CD4-positive, alpha-beta T cell treated with Interleukin-6 at 100 ng/mL for 8 hours (primary cell): Measurements from ENCODE around the gene SLC22A12.
"Not testable (repeated sequence)": the region's sequence is repeated elsewhere in the genome, so short reads cannot be mapped to it uniquely, and the experiment has no call there.

Experiments
- DNase-seq: peaks from one replicate; pipeline ENCODE4 v3.0.0-alpha.2; 2020; ENCODE audit warnings: mixed read lengths, low spot score

Gene SLC22A12

DNA sequence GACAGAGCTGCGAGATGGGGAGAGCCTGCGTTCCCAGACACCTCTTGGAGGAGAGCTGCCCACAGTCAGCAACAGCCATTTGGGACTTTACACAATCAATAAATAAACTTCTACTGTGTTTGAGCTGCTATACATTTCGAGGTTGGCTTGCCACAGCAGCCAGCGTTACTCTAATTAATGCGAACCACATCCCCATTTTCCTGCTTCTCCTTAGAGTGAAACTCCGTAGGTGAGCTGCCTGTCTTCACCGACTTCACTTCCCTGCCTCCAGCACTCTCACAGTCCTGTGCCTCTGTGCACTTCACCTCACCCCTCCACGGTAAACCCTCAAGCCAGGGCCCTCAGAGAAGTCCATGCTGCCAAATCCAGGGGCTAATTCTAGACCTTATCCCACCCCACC is 5.9 kb upstream of the SLC22A12 start:
- DNase-seq: no peak

DNA sequence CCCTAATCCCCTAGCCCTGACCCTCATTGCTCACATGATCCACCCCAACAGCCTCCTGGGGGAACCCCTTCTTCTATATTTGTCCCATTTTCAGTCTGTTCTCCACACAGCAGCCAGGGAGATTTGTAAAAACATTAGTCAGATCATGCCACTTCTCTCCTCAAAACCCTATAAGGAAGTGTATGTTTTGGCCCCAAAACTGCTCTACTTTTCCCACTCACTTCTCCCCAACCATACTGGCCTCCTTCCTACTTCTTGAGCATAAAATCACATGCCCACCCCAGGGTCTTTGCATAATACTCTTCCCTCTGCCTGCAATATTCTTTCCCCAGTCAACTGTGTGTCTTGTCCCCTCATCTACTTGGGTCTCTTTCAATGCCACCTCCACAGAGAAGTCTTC is 4.7 kb upstream of the SLC22A12 start:
- DNase-seq: no peak

DNA sequence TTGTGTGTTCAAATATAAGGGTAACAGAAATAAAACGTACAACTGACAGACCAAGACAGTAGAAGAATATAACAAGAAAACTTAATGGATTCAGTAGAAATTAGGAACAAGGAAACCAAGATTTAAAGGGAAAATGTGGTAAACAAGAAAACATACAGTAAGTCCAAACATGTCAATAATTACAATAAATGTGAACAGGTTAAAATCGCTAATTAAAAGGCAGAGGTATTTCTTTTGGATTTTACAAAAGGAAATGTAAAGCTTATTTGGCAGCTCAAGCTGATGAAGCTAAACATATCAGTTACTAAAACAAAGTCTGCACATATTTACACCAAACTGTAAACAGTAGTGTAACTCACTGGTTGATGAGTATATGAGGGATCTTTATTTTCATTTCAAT is 2.3 kb upstream of the SLC22A12 start:
- DNase-seq: no peak

DNA sequence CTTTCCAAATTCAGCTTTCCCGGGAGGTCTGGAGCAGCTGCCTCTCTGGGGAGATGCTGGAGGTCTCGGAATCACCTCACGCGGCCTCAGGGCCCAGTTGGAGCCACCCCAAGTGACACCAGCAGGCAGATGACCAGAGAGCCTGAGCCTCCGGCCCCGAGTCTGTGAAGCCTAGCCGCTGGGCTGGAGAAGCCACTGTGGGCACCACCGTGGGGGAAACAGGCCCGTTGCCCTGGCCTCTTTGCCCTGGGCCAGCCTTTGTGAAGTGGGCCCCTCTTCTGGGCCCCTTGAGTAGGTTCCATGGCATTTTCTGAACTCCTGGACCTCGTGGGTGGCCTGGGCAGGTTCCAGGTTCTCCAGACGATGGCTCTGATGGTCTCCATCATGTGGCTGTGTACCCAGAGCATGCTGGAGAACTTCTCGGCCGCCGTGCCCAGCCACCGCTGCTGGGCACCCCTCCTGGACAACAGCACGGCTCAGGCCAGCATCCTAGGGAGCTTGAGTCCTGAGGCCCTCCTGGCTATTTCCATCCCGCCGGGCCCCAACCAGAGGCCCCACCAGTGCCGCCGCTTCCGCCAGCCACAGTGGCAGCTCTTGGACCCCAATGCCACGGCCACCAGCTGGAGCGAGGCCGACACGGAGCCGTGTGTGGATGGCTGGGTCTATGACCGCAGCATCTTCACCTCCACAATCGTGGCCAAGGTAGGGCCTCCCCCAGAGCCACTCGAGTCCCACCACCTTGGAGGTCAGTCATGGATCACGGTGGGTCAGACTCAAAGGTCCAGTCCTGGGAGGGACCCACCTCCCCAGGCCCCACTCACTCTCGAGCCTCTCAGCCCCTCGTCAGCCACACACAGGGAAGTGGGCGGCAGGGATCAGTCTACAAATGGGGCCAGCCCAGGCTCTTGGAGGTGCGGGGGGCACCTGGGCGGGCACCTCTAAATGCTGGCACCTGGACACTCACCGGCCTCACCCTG is 525 bp downstream of the SLC22A12 start:
- DNase-seq: no peak

DNA sequence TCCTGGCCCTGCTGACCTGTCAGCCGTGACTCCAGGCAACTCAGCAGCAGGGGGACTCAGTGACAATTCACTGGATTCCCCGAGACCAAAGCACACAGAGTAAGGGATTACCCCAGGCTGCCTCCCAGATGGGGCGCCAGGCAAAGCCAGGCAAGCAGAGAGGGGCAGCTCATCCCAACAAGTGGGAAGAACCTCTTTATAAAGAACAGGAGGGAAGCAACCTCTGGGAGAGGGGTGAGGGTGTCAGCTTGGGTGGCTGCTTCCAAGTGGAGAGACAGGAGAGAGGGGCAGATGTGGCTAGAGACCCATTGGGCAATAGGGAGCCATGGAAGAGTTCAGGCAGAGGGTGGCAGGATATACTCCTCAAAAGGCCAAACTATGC is 1.2 kb downstream of the SLC22A12 start:
- no peak for DNase-seq

DNA sequence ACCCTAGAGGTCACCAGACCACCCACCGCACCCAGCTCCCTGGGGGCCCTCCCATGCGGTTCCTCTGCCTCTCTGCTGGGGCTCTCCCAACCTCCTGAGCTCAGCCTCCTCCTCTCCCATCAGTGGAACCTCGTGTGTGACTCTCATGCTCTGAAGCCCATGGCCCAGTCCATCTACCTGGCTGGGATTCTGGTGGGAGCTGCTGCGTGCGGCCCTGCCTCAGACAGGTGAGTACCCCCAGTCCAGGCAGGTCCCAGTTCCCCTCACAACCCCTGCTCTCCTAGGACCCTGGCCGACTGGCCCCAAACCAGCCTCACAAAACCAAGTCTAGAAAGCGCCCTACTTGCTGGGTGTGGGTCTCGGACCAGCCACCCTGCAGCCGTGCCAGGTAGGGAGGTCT is 1.6 kb downstream of the SLC22A12 start:
- no peak for DNase-seq

DNA sequence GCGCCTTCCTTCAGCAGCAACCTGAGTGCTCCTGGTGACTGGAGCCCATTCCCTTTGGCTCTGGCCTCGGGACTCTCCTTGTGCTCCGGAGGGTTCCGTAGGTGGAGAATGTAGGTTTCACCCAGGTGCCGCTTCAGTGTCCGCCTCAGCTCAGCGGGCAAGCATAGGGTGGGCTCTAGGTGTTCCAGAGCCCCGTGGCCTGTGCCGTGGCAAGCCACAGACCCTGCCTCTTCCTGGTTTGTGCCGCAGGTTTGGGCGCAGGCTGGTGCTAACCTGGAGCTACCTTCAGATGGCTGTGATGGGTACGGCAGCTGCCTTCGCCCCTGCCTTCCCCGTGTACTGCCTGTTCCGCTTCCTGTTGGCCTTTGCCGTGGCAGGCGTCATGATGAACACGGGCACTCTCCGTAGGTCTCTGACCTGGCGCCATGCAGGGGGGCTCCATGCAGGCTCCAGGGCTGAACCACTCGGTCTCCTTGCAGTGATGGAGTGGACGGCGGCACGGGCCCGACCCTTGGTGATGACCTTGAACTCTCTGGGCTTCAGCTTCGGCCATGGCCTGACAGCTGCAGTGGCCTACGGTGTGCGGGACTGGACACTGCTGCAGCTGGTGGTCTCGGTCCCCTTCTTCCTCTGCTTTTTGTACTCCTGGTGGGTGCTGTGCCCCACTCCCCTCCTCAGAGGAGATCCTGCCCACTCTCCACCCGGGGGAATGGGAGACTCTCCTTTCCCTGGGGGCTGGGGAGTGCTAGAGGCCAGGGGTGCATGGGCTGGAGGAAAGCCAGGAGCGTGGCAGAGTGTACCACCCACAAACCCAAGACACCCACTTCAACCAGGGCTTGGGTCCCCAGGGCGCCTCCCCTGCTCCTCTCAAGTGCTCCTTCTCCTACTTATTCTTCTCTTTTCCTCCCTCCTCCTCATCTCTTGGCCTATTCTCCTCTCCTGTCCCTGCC is 2.4 kb downstream of the SLC22A12 start:
- no peak for DNase-seq

DNA sequence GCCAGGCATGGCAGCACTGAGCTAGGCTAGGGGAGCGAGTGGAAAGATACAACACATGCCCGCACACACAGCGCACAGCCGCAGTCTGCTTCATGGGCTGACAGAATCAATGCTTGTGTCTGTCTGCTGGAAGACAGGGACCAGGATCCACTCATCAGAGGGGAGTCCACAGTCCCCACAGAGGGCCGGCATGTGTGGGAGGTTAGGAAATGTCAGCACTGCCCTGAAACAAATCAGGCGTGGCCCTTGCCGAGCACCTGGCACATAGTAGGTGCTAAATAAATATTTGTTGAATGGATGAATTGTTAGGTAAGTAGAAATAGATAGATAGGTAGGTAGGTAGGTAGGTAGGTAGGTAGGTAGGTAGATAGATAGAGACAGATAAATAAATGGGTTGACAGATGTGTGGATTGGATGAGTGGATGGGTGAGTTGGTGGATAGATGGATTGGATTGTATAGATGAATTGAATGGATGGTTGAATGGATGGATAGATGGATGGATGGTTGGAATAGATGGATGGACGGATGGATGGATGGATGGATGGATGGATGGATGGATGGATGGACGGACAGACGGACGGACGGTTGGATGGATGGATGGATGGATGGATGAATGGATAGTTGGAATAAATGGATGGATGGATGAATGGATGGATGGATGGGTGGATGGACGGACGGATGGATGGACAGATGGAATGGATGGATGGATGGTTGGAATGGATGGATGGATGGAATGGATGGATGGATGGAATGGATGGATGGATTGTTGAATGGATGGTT is 3.3 kb downstream of the SLC22A12 start:
- DNase-seq: no peak

DNA sequence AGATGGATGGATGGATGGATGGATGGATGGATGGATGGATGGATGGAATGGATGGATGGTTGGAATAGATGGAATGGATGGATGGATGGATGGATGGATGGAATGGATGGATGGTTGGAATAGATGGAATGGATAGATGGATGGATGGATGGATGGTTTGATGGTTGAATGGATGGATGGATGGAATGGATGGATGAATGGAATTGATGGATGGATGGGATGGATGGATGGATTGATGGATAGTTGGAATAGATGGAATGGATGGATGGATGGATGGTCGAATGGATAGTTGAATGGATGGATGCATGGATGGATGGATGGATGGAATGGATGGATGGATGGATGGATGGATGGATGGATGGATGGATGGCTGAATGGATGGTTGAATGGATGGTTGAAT is 4.9 kb downstream of the SLC22A12 start:
- DNase-seq: not testable (repeated sequence)

DNA sequence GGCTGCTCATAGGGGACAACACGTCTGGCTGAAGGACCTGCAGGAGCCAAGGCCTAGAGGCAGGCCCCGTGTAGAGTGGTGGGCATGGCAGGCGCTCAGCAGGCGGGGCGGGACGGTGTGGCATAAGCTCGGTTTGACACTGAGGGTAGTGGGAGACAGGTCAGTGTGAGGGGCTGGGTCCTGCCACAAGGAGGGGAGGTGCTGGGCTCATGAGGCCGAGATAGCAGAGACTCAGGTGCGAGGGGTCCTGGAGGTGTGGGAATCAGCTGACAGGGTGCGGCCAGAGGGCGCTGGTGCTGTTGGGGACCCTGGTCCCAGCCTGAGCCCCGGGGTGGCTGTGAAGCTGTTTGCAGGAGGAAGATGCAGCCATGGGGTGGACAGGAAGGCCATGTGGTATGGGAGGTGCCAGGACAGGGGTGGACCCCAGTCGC is 6.7 kb downstream of the SLC22A12 start:
- DNase-seq: no peak

DNA sequence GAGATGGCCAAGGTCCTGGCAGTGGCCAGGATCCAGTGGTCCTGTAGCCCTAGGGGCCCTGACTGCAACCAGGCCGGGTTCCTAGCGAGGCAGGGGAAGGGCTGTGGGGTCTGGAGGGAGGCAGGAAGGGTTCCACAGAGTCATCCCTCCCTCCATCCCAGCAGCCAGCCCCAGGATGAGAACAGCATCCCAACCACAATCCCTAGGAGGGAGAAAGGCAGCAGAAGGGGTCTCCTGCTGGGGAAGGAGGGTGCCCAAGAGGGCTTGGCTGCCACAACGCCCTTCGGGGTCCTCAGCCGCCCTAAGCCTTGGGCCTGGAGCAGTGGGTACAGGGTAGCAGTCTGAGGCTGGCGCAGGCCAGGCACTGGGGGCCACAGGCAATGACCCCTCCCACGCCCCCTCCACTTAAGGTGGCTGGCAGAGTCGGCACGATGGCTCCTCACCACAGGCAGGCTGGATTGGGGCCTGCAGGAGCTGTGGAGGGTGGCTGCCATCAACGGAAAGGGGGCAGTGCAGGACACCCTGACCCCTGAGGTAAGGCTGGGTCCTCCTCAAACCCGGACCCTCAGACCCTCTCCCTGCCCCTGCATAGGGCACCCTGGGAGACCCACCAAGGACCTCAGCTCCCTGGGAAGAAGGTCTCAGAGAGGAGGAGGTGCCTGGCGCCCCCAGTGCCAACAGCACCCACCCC is 7.2 kb downstream of the SLC22A12 start:
- DNase-seq: no peak

DNA sequence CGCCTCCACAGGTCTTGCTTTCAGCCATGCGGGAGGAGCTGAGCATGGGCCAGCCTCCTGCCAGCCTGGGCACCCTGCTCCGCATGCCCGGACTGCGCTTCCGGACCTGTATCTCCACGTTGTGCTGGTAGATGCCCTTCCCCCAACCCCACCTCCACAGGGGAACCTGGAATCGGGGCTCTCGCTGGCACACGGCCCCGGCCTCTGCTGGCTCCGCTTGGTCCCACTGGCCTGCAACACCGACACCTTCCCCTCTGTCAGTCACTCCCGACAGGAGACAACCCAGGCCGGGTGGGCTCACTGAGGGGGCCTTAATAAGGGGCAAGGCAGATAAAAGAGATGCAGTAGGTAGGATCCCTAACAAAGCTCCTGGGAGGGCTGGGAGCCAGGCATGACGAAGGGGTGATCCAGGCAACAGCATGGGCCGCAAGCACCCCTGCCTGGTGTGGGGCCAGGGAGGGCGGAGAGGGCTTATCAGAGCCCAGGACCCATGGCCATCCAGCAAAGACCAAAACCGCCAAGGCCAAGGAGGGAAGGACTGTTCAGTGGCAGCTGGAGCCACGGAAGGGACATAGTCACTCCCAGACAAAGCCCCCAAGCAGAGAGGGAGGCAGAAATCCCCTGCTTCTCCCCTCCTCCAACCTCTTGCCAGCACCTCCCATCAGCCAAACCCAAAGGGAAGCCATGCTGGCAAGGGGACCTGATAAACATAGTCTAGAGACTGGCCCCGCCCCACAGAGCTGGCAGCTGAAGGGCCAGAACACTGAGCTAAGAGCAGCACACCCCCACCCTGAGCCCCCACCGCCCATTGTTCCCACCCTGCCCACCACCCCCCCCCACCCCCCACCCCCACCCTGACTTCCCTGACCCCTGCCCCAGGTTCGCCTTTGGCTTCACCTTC is 8.0 kb downstream of the SLC22A12 start:
- DNase-seq: no peak

DNA sequence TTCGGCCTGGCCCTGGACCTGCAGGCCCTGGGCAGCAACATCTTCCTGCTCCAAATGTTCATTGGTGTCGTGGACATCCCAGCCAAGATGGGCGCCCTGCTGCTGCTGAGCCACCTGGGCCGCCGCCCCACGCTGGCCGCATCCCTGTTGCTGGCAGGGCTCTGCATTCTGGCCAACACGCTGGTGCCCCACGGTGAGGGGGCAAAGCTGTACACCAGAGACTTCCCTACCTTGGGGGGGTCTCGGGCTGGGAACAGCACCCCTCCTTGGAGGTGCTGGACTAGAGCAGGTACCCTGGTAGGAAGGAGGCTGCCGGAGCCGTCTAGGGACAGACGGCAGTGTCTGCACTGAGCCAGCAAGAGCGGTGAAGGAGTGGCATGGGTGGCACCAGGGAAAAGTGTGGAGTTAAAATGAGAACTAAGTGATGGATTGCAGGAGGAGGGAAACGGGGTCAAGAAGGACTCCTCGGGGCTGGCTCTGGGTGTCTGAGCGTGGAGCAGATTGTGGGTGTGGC is 8.7 kb downstream of the SLC22A12 start:
- no peak for DNase-seq

DNA sequence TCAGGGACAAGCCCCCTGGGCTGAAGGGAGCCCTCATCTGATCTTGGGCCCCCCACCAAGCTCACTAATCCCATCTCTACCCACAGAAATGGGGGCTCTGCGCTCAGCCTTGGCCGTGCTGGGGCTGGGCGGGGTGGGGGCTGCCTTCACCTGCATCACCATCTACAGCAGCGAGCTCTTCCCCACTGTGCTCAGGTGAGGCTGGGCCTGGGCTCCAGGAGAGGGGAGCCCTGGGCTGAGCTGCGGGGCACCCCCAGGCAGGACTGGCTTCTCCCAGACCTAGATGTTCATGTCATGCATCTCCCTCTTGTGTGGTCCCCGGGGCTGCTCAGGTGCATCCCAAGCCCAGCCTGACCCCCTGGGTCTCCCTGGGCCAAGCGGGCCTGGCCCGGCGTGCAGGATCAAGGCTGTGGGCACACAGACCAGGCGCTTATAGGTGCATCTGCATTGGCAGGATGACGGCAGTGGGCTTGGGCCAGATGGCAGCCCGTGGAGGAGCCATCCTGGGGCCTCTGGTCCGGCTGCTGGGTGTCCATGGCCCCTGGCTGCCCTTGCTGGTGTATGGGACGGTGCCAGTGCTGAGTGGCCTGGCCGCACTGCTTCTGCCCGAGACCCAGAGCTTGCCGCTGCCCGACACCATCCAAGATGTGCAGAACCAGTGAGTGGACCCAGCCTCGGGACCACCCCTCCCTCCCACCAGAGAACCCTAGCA is 9.4 kb downstream of the SLC22A12 start:
- no peak for DNase-seq

DNA sequence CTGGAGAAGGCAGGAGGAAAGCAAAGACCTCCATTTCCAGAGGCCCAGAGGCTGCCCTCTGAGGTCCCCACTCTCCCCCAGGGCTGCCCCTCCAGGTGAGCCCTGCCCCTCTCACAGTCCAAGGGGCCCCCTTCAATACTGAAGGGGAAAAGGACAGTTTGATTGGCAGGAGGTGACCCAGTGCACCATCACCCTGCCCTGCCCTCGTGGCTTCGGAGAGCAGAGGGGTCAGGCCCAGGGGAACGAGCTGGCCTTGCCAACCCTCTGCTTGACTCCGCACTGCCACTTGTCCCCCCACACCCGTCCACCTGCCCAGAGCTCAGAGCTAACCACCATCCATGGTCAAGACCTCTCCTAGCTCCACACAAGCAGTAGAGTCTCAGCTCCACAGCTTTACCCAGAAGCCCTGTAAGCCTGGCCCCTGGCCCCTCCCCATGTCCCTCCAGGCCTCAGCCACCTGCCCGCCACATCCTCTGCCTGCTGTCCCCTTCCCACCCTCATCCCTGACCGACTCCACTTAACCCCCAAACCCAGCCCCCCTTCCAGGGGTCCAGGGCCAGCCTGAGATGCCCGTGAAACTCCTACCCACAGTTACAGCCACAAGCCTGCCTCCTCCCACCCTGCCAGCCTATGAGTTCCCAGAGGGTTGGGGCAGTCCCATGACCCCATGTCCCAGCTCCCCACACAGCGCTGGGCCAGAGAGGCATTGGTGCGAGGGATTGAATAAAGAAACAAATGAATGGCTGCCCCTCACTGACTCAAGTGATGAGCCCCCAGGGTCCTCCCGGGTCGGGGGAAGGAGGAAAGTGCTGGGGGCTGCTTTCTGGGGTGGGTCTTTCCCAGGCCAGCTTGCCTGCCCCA is 10.8 kb downstream of the SLC22A12 start:
- no peak for DNase-seq

DNA sequence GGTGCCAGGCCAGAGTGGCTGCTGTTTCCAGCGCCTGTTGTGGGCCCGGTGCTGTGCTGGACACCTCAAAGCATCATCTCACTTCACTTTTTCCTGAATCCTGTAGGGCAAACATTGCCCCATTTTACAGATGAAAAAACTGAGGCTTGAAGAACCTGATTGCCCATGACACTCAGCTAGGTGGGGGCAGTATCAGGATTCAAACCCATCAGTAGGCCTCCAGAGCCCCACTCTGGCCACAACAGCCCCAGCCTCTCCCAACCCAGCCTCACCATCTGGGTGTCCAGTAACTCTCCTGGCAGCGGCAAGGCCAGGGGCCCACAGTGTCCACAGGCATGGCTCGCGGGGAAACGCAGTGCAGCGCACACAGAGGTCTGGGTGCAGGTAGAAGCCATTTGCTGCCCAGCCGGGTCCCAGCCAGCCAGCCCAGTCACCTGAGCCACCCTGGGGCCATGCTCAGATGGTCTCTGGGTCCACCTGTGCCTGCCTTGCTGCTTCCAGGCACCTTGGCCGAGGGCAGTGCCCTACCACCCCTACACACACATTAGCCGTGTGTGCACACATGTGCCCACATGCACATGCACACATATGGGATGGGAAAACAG is 11.5 kb downstream of the SLC22A12 start:
- no peak for DNase-seq

DNA sequence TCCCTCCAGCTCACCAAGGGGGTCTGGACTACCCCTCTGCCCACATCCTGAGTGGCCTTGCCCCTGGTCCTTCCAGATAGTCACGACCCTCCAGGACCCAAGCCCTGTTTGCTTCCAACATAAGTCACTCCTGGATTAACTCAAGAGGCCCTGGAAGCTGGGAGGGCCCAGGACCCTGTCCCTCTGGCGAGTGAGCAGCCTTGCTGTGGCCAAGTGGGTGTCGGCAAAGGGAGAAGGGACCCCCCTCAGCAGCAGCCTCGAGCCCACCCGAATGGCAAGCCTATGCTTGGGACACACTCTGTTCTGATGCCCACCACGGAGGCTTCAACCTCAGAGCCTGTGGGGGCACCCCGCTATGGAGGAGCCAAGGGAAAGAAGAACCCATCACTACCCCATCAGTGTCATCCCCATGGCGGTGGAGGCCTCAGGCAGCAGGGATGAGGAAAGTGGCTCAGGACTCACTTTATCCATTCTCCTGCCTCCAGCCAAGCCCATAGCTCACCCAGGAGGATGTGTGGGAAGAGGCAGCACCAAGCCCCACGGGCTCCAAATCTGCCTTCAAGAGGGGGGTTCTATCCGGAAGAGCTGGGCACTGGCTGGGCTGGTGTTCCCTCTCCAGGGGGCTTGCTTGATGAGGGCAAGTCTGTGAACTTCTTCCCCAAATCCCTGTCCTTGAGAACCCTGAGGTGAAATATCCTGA is 12.5 kb downstream of the SLC22A12 start:
- no peak for DNase-seq
